Ishikawa (cell line): ENCODE measurements around the gene GAL3ST2.

Experiments
- CEBPB ChIP-seq: IDR thresholded peaks from 2 replicates; pipeline ENCODE4 v1.6.1; 2012
- EGR1 ChIP-seq: IDR thresholded peaks from 2 replicates; pipeline ENCODE4 v1.6.1; 2012
- EP300 ChIP-seq: IDR thresholded peaks from 2 replicates; pipeline ENCODE4 v1.6.1; 2012; ENCODE audit warnings: borderline replicate concordance
- FOXM1 ChIP-seq: IDR thresholded peaks from 2 replicates; pipeline ENCODE4 v1.6.1; 2012; ENCODE audit warnings: low read depth, borderline replicate concordance
- MAX ChIP-seq: IDR thresholded peaks from 2 replicates; pipeline ENCODE4 v1.6.1; 2012
- NFIC ChIP-seq: IDR thresholded peaks from 2 replicates; pipeline ENCODE4 v1.6.1; 2012
- REST ChIP-seq: IDR thresholded peaks from 2 replicates; pipeline ENCODE4 v1.6.1; 2012; ENCODE audit warnings: low read depth, mild to moderate bottlenecking
- TAF1 ChIP-seq: IDR thresholded peaks from 2 replicates; pipeline ENCODE4 v1.6.1; 2012; ENCODE audit warnings: low read depth, mild to moderate bottlenecking
- TCF12 ChIP-seq: IDR thresholded peaks from 2 replicates; pipeline ENCODE4 v1.6.1; 2012; ENCODE audit warnings: low read depth
- TEAD4 ChIP-seq: IDR thresholded peaks from 2 replicates; pipeline ENCODE4 v1.6.1; 2012
- USF1 ChIP-seq: IDR thresholded peaks from 2 replicates; pipeline ENCODE4 v1.6.1; 2012
- YY1 ChIP-seq: IDR thresholded peaks from 2 replicates; pipeline ENCODE4 v1.6.1; 2012; ENCODE audit warnings: low read depth
- ZBTB7A ChIP-seq: IDR thresholded peaks from 2 replicates; pipeline ENCODE4 v1.6.1; 2012; ENCODE audit warnings: low read depth

- no peak for TF ChIP-seq REST
- TF ChIP-seq EP300: no peak
- no peak for TF ChIP-seq MAX
- TF ChIP-seq EGR1: no peak
- TF ChIP-seq CEBPB: no peak
- TF ChIP-seq TAF1: no peak
- TF ChIP-seq FOXM1: no peak
- no peak for TF ChIP-seq ZBTB7A
- TF ChIP-seq TEAD4: no peak
- no peak for TF ChIP-seq YY1
- TF ChIP-seq USF1: no peak
- TF ChIP-seq NFIC: no peak
- no peak for TF ChIP-seq TCF12
Observed at GRCh38 chr2:241788572-241788971, 11.9 kb downstream of the GAL3ST2 start.
